Testis (tissue), 3 donors: ENCODE measurements around the gene NDUFC1. TPM values are rescaled to one million over a fixed set of nuclear protein-coding genes. Genes with fewer than 3 reads are reported as not detected.
"Not testable (repeated sequence)": the region's sequence is repeated elsewhere in the genome, so short reads cannot be mapped to it uniquely, and the experiment has no call there.

Experiments used
- DNase-seq: peaks from one replicate; pipeline ENCODE4 v3.0.0-alpha.2; 2019
- H3K27ac ChIP-seq, 2 donors: fragments of 200-600 bp; sonication (generic); one replicate each; pipeline ENCODE4 v1.5.1; 2019
- H3K27me3 ChIP-seq: fragments of 200-600 bp; sonication (generic); one replicate; pipeline ENCODE4 v1.5.1; 2019
- H3K36me3 ChIP-seq: fragments of 200-600 bp; sonication (generic); one replicate; pipeline ENCODE4 v1.5.1; 2017; ENCODE audit warnings: low read depth; ENCODE audit errors: missing control alignments
- H3K4me1 ChIP-seq: fragments of 200-600 bp; sonication (generic); one replicate; pipeline ENCODE4 v1.5.1; 2019
- H3K4me3 ChIP-seq, 2 donors: fragments of 200-600 bp; sonication (generic); one replicate each; pipeline ENCODE4 v1.5.1; 2017 to 2019
- H3K9me3 ChIP-seq: fragments of 200-600 bp; sonication (generic); one replicate; pipeline ENCODE4 v1.5.1; 2017
- POLR2A ChIP-seq: fragments of 450-650 bp; IDR thresholded peaks from one replicate; pipeline ENCODE4 v1.6.1; 2017; ENCODE audit warnings: antibody characterized with exemption, mild to moderate bottlenecking, moderate library complexity
- WGBS, 2 donors: methylation state at CpG; one replicate each; pipeline ENCODE4 v1.1.5; 2018; 5-methylcytosine and 5-hydroxymethylcytosine counted together
- intact Hi-C: fragments of 100-400 bp; cut with DNase I; formaldehyde crosslinking; loops from one replicate; pipeline ENCODE4 v1.15.1; 2023; ENCODE audit warnings: low total_unique reads
- polyA plus RNA-seq: library from polyadenylated mRNA; stranded (reverse); fragments of 350-450 nt; fragmentation: Illumina TruSeq; extraction: RNeasy Lipid Tissue Mini Kit (QIAGEN cat#74804); gene quantifications from one replicate; pipeline ENCODE4 v1.2.3, GENCODE V29; 2014; ENCODE audit warnings: low read depth, low replicate concordance; ENCODE audit not compliant: insufficient read depth
- total RNA-seq, 2 donors: library from RNA; depleted of rRNA; stranded (reverse); fragments of >200 nt; gene quantifications; one replicate each; pipeline ENCODE4 v1.2.3, GENCODE V29; 2016
- TF ChIP-seq, protein P1 (sequence below), 3 experiments: fragments of 450-650 bp in 2 of 3; fragments of 200-600 bp in 1 of 3; sonication (generic) in 1 of 3; IDR thresholded peaks; one replicate each; pipeline ENCODE4 v1.5.1; 2016 to 2019; ENCODE audit warnings: antibody characterized with exemption in 3 of 3, mild to moderate bottlenecking in 2 of 3, moderate library complexity in 1 of 3

Gene NDUFC1
- total and polyA plus RNA-seq, 3 donors from 2014 or later = 121 to 201 (median 127) TPM

- Histone ChIP-seq H3K27me3 (no peaks in the 10 kb centered on the region), H3K27ac (peak overlapping the region in 1 of 2 donors; percentile 7), H3K4me1 (peaks cover 13% of the 10 kb centered on the region), H3K4me3 (no peak overlapping the region), H3K9me3 (no peaks in the 10 kb centered on the region), H3K36me3 (no peaks in the 10 kb centered on the region)
- intact Hi-C loops = no loop called here
- WGBS, 2 donors = 53 to 74% methylated on average over 3 of the region's 3 CpGs
- no peak for DNase-seq
- TF ChIP-seq POLR2A = no peak
- TF ChIP-seq, protein P1, sequence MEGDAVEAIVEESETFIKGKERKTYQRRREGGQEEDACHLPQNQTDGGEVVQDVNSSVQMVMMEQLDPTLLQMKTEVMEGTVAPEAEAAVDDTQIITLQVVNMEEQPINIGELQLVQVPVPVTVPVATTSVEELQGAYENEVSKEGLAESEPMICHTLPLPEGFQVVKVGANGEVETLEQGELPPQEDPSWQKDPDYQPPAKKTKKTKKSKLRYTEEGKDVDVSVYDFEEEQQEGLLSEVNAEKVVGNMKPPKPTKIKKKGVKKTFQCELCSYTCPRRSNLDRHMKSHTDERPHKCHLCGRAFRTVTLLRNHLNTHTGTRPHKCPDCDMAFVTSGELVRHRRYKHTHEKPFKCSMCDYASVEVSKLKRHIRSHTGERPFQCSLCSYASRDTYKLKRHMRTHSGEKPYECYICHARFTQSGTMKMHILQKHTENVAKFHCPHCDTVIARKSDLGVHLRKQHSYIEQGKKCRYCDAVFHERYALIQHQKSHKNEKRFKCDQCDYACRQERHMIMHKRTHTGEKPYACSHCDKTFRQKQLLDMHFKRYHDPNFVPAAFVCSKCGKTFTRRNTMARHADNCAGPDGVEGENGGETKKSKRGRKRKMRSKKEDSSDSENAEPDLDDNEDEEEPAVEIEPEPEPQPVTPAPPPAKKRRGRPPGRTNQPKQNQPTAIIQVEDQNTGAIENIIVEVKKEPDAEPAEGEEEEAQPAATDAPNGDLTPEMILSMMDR (IDR thresholded peaks at IDR 0.05) = no peak
Measured at GRCh38 chr4:139330283-139330682, 28.0 kb upstream of the NDUFC1 start.

GRCh38 chr4:139329665-139330200 lies 27.5 kb upstream of the NDUFC1 start:
- H3K9me3 ChIP-seq = no peaks in the 10 kb centered on the region
- 85 to 87% methylated on average over 4 of the region's 4 CpGs for WGBS, 2 donors
- H3K4me1 ChIP-seq = peaks cover 18% of the 10 kb centered on the region
- no peaks in the 10 kb centered on the region for H3K36me3 ChIP-seq
- TF ChIP-seq POLR2A = no peak
- TF ChIP-seq, protein P1 (IDR thresholded peaks at IDR 0.05) = no peak
- peak overlapping the region in 1 of 2 donors; percentile 7 for H3K27ac ChIP-seq
- no peak overlapping the region for H3K4me3 ChIP-seq
- intact Hi-C loops = no loop called here
- H3K27me3 ChIP-seq = no peaks in the 10 kb centered on the region
- no peak for DNase-seq

GRCh38 chr4:139324620-139325019 lies 22.3 kb upstream of the NDUFC1 start:
- peak overlapping the region in 1 of 2 donors; percentile 11 for H3K27ac ChIP-seq
- peaks cover 48% of the 10 kb centered on the region for H3K4me1 ChIP-seq
- 64 to 74% methylated on average over 6 of the region's 6 CpGs for WGBS, 2 donors
- no peak overlapping the region for H3K4me3 ChIP-seq
- H3K27me3 ChIP-seq = no peaks in the 10 kb centered on the region
- no peaks in the 10 kb centered on the region for H3K9me3 ChIP-seq
- TF ChIP-seq, protein P1 (IDR thresholded peaks at IDR 0.05) = no peak
- no peak for TF ChIP-seq POLR2A
- intact Hi-C loops = no loop called here
- no peaks in the 10 kb centered on the region for H3K36me3 ChIP-seq
- no peak for DNase-seq

- 94 to 95% methylated on average over 6 of the region's 6 CpGs for WGBS, 2 donors
- intact Hi-C loops, H3K27me3 ChIP-seq: not testable (repeated sequence)
Measured at GRCh38 chr4:139322541-139322940, 20.3 kb upstream of the NDUFC1 start.

GRCh38 chr4:139322070-139322469 lies 19.8 kb upstream of the NDUFC1 start:
- DNase-seq, H3K27me3 ChIP-seq, intact Hi-C loops, H3K4me3 ChIP-seq, H3K27ac ChIP-seq, H3K36me3 ChIP-seq, H3K9me3 ChIP-seq: not testable (repeated sequence)
- peaks cover 48% of the 10 kb centered on the region for H3K4me1 ChIP-seq
- WGBS, 2 donors = 27 to 40% methylated on average over 1 of the region's 1 CpG

More at GRCh38 chr4:139322541-139322940, 20.3 kb upstream of the NDUFC1 start:
- not testable (repeated sequence) for H3K9me3 ChIP-seq, H3K36me3 ChIP-seq, H3K27ac ChIP-seq, H3K4me3 ChIP-seq, DNase-seq
- peaks cover 48% of the 10 kb centered on the region for H3K4me1 ChIP-seq

GRCh38 chr4:139319571-139319970 lies 17.3 kb upstream of the NDUFC1 start:
- H3K27ac ChIP-seq = no peak overlapping the region
- H3K4me3 ChIP-seq = no peak overlapping the region
- TF ChIP-seq POLR2A = no peak
- TF ChIP-seq, protein P1 (IDR thresholded peaks at IDR 0.05) = no peak
- no peaks in the 10 kb centered on the region for H3K36me3 ChIP-seq
- WGBS, 2 donors = 62 to 89% methylated on average over 1 of the region's 1 CpG
- intact Hi-C loops = no loop called here
- no peaks in the 10 kb centered on the region for H3K27me3 ChIP-seq
- no peak for DNase-seq
- no peaks in the 10 kb centered on the region for H3K9me3 ChIP-seq
- H3K4me1 ChIP-seq = peaks cover 39% of the 10 kb centered on the region
